NCI-H526 (cell line): Measurements from ENCODE around the gene FAM53A.

Source experiments
- DNase-seq, 2 experiments: peaks; one replicate each; lab custom pipeline; 2025; lab: John Stamatoyannopoulos, UW

The FAM53A gene

GRCh38 chr4:1593881-1594345, 90.2 kb downstream of the FAM53A start:
- peak in 1 of 2 experiments; percentile 30 for DNase-seq

GRCh38 chr4:1593458-1593857, 90.7 kb downstream of the FAM53A start:
- peak in 1 of 2 experiments; percentile 55 for DNase-seq

- no peak for DNase-seq
Observed at GRCh38 chr4:1592709-1593417, 91.2 kb downstream of the FAM53A start.

GRCh38 chr4:1592068-1592708, 91.9 kb downstream of the FAM53A start:
- DNase-seq, result no peak

GRCh38 chr4:1591107-1591506, 93.0 kb downstream of the FAM53A start:
- DNase-seq, result no peak

GRCh38 chr4:1590244-1590643, 93.9 kb downstream of the FAM53A start:
- DNase-seq, result no peak
